ENCODE results near the gene XKR7. TPM values are rescaled to one million over a fixed set of nuclear protein-coding genes. Genes with fewer than 3 reads are reported as not detected.

The XKR7 gene
- polyA plus RNA-seq, 1 donor (not counting 4 experiments of a cell fraction or from before 2014, with no cell fraction given) = not detected

DNA sequence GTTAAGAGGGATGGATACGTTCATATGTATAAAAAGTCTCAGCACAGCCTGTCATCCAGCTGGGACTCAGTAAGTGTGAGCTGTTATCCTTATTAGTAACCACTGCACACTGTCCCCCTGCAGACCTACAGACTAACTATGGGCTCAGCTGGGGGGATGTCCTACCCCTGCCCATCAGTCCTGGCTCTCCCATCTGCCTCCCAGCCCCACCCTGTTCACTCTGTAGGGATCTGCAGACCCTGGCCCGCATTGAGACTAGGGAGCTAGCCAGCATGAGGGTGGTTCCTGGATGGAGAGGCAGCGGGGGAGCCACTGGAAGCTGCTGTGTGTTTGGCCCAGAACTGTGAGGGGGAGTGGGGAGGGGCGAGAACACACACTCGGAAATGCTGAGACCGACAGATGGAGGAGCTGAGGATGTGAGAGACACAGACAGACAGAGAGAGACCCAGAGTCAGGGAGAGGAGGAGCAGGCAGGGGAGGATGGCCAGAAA, 17.1 kb downstream of the XKR7 start:
- Histone ChIP-seq H3K4me1 (ENCODE audit: control insufficient read depth, extremely low read depth, insufficient read depth, low read length) (no peaks in the 10 kb centered on the region), H3K4me3 (ENCODE audit: control insufficient read depth in 2 of 3, extremely low read depth in 1 of 3, insufficient read depth in 2 of 3, low read depth in 1 of 3, low read length in 3 of 3) (no peak overlapping the region), H3K27ac (ENCODE audit: control insufficient read depth, insufficient read depth, low read length) (no peak overlapping the region), H3K9me1 (ENCODE audit: control insufficient read depth, extremely low read depth, insufficient read depth, low read length) (no peaks in the 10 kb centered on the region), H3K9ac (ENCODE audit: control insufficient read depth, extremely low read depth, insufficient read depth, low read length) (no peak overlapping the region), H3K79me2 (ENCODE audit: control insufficient read depth, insufficient read depth, low read length) (no peaks in the 10 kb centered on the region), H3K27me3 (ENCODE audit: control insufficient read depth, extremely low read depth, insufficient read depth, low read length) (peaks cover 7% of the 10 kb centered on the region), H3K4me2 (ENCODE audit: control insufficient read depth, extremely low read depth, insufficient read depth, low read depth, low read length) (no peak overlapping the region), H4K20me1 (ENCODE audit: control insufficient read depth, extremely low read depth, insufficient read depth, low read length) (no peaks in the 10 kb centered on the region), H2AFZ (ENCODE audit: control insufficient read depth, low read length) (no peak overlapping the region), H3K9me3 (ENCODE audit: control insufficient read depth, low read depth, low read length) (no peaks in the 10 kb centered on the region), H3K36me3 (ENCODE audit: control insufficient read depth in 2 of 2, extremely low read depth in 1 of 2, insufficient read depth in 2 of 2, low read length in 2 of 2) (no peaks in the 10 kb centered on the region)
- TF ChIP-seq, protein P1, sequence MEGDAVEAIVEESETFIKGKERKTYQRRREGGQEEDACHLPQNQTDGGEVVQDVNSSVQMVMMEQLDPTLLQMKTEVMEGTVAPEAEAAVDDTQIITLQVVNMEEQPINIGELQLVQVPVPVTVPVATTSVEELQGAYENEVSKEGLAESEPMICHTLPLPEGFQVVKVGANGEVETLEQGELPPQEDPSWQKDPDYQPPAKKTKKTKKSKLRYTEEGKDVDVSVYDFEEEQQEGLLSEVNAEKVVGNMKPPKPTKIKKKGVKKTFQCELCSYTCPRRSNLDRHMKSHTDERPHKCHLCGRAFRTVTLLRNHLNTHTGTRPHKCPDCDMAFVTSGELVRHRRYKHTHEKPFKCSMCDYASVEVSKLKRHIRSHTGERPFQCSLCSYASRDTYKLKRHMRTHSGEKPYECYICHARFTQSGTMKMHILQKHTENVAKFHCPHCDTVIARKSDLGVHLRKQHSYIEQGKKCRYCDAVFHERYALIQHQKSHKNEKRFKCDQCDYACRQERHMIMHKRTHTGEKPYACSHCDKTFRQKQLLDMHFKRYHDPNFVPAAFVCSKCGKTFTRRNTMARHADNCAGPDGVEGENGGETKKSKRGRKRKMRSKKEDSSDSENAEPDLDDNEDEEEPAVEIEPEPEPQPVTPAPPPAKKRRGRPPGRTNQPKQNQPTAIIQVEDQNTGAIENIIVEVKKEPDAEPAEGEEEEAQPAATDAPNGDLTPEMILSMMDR (optimal IDR thresholded peaks at IDR 0.05 in 1 of 3, IDR thresholded peaks at IDR 0.05 in 1 of 3, conservative IDR thresholded peaks at IDR 0.05 in 1 of 3; ENCODE audit: extremely low read depth in 1 of 3, insufficient read depth in 2 of 3, low read length in 3 of 3) = no peak
- TF ChIP-seq EZH2 (IDR thresholded peaks at IDR 0.05; ENCODE audit: low read length) = no peak
- FAIRE-seq (no peak), DNase-seq (ENCODE audit: low read depth, low spot score) (no peak)
- dilution Hi-C loops (cut with MboI; ENCODE audit: extremely low pct_ligation_motif_present, low sequenced_read_pairs) = no loop called here

DNA sequence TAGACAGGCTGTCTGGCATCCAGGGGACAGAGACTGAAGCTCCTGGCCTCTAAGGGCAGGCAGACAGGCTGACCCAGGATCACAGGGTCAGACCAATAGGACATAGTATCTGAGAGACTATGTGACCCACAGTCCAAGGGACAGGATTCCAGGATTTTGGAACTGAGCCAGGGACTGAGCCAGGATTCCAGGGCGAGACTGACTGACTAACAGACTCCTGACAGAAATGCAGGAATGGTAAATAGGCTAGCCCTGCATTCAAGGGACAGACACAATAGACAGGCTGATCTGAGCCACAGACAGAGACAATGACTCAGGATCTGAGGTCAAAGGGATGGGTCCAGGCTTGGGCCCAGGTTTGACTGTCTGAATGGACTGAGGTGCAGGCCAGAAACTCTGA, 19.8 kb downstream of the XKR7 start:
- Histone ChIP-seq H3K4me1 (ENCODE audit: control insufficient read depth, extremely low read depth, insufficient read depth, low read length) (no peaks in the 10 kb centered on the region), H3K9ac (ENCODE audit: control insufficient read depth, extremely low read depth, insufficient read depth, low read length) (no peak overlapping the region), H3K4me2 (ENCODE audit: control insufficient read depth, extremely low read depth, insufficient read depth, low read depth, low read length) (no peak overlapping the region), H3K27me3 (ENCODE audit: control insufficient read depth, extremely low read depth, insufficient read depth, low read length) (no peaks in the 10 kb centered on the region), H3K4me3 (ENCODE audit: control insufficient read depth in 2 of 3, extremely low read depth in 1 of 3, insufficient read depth in 2 of 3, low read depth in 1 of 3, low read length in 3 of 3) (no peak overlapping the region), H3K36me3 (ENCODE audit: control insufficient read depth in 2 of 2, extremely low read depth in 1 of 2, insufficient read depth in 2 of 2, low read length in 2 of 2) (no peaks in the 10 kb centered on the region), H2AFZ (ENCODE audit: control insufficient read depth, low read length) (no peak overlapping the region), H3K27ac (ENCODE audit: control insufficient read depth, insufficient read depth, low read length) (no peak overlapping the region), H4K20me1 (ENCODE audit: control insufficient read depth, extremely low read depth, insufficient read depth, low read length) (no peaks in the 10 kb centered on the region), H3K9me3 (ENCODE audit: control insufficient read depth, low read depth, low read length) (no peaks in the 10 kb centered on the region), H3K79me2 (ENCODE audit: control insufficient read depth, insufficient read depth, low read length) (no peaks in the 10 kb centered on the region), H3K9me1 (ENCODE audit: control insufficient read depth, extremely low read depth, insufficient read depth, low read length) (no peaks in the 10 kb centered on the region)
- DNase-seq (ENCODE audit: low read depth, low spot score) = no peak
- dilution Hi-C loops (cut with MboI; ENCODE audit: extremely low pct_ligation_motif_present, low sequenced_read_pairs) = no loop called here
- TF ChIP-seq, protein P1 (optimal IDR thresholded peaks at IDR 0.05 in 1 of 3, IDR thresholded peaks at IDR 0.05 in 1 of 3, conservative IDR thresholded peaks at IDR 0.05 in 1 of 3; ENCODE audit: extremely low read depth in 1 of 3, insufficient read depth in 2 of 3, low read length in 3 of 3) = no peak
- no peak for TF ChIP-seq EZH2 (IDR thresholded peaks at IDR 0.05; ENCODE audit: low read length)
- FAIRE-seq = no peak

Measured in keratinocyte (primary cell).